Nephron progenitor cell (in vitro differentiated cells): ENCODE measurements around the gene PAPOLB.
A peak's percentile ranks its signal among the peaks of the same experiment; 100 is the strongest.

Experiments used
- DNase-seq: peaks from one replicate; pipeline ENCODE4 v3.0.0; 2021
- H3K27ac Mint-ChIP-seq: 2 replicates; pipeline ENCODE4 v1.8.0; 2021; ENCODE audit warnings: mild to moderate bottlenecking, moderate library complexity, mixed read lengths
- H3K27me3 Mint-ChIP-seq: 2 replicates; pipeline ENCODE4 v1.8.0; 2021; ENCODE audit warnings: mild to moderate bottlenecking, low read depth, mixed read lengths; ENCODE audit not compliant: poor library complexity
- H3K36me3 Mint-ChIP-seq: 2 replicates; pipeline ENCODE4 v1.8.0; 2021; ENCODE audit warnings: low read depth, mixed read lengths
- H3K4me1 Mint-ChIP-seq: 2 replicates; pipeline ENCODE4 v1.8.0; 2021; ENCODE audit warnings: mixed read lengths
- H3K4me3 Mint-ChIP-seq: 2 replicates; pipeline ENCODE4 v1.8.0; 2021; ENCODE audit warnings: mild to moderate bottlenecking, moderate library complexity, mixed read lengths
- H3K9me3 Mint-ChIP-seq: 2 replicates; pipeline ENCODE4 v1.8.0; 2021; ENCODE audit warnings: mild to moderate bottlenecking, moderate library complexity, mixed read lengths
- CTCF ChIP-seq: fragments of 200-600 bp; sonication (generic); IDR thresholded peaks from 2 replicates; pipeline ENCODE4 v1.5.0; 2021; ENCODE audit warnings: antibody characterized with exemption

PAPOLB gene

GRCh38 chr7:4861673-4862072 is at the start of gene PAPOLB:
TSS of gene PAPOLB (minus strand) at chr7:4862030. CDS start at chr7:4861810, 220 bp downstream.
- peaks cover 7% of the 10 kb centered on the region for H3K4me1 Mint-ChIP-seq
- DNase-seq, result no peak
- peaks cover 35% of the 10 kb centered on the region for H3K9me3 Mint-ChIP-seq
- H3K27me3 Mint-ChIP-seq, result peaks cover 16% of the 10 kb centered on the region
- no peak within 1 kb of the TSS for H3K4me3 Mint-ChIP-seq
- no peak for TF ChIP-seq CTCF
- H3K36me3 Mint-ChIP-seq, result peaks cover 26% of the 10 kb centered on the region
- no peak within 1 kb of the TSS for H3K27ac Mint-ChIP-seq

DNA sequence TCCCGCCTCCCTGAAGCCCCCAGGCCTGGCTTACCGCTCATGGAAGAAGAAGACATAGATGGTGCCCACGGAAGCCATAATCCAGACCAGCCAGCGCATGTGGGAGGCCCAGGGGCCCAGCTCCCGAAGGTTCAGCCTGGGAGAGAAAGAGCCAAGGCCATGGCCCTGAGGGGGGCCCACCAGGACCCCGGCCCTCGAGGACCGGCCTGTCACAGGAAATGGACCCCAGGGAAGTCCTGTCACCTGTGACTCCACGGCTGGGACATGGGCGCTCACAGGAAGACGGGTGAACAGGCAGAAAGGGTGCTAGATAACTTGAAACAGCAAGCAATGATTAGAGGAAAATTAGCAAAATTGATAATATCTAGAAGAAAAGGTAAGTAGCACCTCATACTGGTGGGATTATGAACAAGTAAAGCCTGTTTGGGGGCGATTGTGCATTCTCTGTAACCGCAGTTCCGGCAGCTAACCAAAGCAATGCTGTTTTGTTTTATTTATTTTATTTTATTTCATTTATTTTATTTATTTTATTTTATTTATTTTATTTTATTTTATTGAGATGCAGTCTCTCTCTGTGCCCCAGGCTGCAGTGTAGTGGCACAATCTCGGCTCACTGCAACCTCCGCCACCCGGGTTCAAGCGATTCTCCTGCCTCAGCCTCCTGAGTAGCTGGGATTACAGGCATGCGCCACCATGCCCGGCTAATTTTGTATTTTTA is 49.4 kb upstream of the PAPOLB start:
- H3K27me3 Mint-ChIP-seq, result peaks cover 35% of the 10 kb centered on the region

DNA sequence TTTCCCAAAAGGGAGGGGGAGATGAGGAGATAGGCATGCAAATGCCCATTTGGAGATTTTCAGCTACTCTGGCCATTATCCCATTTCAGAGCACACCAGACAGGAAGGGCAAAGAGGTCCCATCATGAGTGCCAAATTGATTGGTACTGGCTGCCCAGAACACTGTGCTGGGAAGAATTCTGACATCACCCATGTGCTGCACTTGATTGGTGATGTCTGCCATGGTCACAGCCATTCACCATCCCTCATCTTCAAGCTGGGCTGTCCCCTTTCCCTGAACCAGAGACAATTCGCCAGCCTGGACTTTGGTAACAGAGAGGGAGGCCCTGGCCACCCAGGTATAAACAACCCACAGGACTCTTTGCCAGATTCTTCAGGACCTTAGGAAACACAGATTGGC is 44.9 kb upstream of the PAPOLB start:
- Mint-ChIP-seq H3K27me3 (peaks cover 67% of the 10 kb centered on the region), H3K36me3 (no peaks in the 10 kb centered on the region), H3K4me3 (no peak overlapping the region), H3K9me3 (no peaks in the 10 kb centered on the region), H3K4me1 (no peaks in the 10 kb centered on the region), H3K27ac (no peak overlapping the region)
- DNase-seq, result no peak
- TF ChIP-seq CTCF, result no peak

More for the DNA sequence above, 49.4 kb upstream of the PAPOLB start:
- DNase-seq, result no peak
- Mint-ChIP-seq H3K27ac (peak overlapping the region; percentile 64), H3K4me1 (no peaks in the 10 kb centered on the region), H3K36me3 (no peaks in the 10 kb centered on the region), H3K9me3 (no peaks in the 10 kb centered on the region), H3K4me3 (no peak overlapping the region)
- no peak for TF ChIP-seq CTCF

DNA sequence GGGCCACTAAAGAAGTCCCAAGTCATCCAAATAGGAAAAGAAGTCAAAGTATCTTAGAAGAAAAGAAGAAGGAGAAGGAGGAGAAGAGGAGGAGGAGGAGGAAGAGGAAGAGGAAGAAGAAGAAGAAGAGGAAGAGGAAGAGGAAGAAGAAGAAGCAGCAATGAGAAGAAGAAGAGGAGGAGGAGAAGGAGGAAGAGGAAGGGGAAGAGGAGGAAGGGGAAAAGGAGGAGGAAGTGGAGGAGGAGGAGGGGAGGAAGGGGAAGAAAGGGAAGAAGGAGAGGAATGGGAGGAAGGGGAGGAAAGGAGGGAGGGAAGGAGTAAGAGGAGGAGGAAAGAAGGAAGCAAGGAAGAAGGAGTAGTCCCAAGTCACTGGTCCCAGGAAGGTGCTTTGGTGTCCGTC is 43.3 kb upstream of the PAPOLB start:
- no peak for TF ChIP-seq CTCF
- no peaks in the 10 kb centered on the region for H3K4me1 Mint-ChIP-seq
- H3K9me3 Mint-ChIP-seq, result no peaks in the 10 kb centered on the region
- DNase-seq, result no peak
- H3K27me3 Mint-ChIP-seq, result peaks cover 73% of the 10 kb centered on the region
- H3K36me3 Mint-ChIP-seq, result no peaks in the 10 kb centered on the region
- H3K4me3 Mint-ChIP-seq, result no peak overlapping the region
- no peak overlapping the region for H3K27ac Mint-ChIP-seq

DNA sequence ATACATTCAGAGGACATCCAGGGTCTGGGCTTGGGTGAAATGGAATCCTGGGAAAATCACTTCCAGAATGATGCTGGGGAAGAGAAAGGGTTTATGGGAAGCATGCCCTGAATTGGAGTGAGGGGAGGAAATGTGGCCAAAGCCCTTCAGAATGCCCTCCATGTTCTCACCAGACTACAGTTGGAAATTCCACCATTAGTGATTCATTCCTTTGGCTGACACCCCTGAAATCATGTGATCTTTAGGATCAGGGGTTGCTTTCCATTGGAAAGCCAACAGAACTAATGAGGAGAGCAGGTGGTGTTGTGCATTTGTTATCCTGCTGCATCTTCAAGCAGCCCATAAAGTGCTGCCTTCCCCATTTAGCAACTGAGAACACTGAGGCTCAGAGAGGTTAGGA is 42.5 kb upstream of the PAPOLB start:
- H3K4me1 Mint-ChIP-seq, result no peaks in the 10 kb centered on the region
- no peak overlapping the region for H3K4me3 Mint-ChIP-seq
- H3K27me3 Mint-ChIP-seq, result peaks cover 68% of the 10 kb centered on the region
- no peak for DNase-seq
- no peak for TF ChIP-seq CTCF
- no peak overlapping the region for H3K27ac Mint-ChIP-seq
- no peaks in the 10 kb centered on the region for H3K9me3 Mint-ChIP-seq
- no peaks in the 10 kb centered on the region for H3K36me3 Mint-ChIP-seq

DNA sequence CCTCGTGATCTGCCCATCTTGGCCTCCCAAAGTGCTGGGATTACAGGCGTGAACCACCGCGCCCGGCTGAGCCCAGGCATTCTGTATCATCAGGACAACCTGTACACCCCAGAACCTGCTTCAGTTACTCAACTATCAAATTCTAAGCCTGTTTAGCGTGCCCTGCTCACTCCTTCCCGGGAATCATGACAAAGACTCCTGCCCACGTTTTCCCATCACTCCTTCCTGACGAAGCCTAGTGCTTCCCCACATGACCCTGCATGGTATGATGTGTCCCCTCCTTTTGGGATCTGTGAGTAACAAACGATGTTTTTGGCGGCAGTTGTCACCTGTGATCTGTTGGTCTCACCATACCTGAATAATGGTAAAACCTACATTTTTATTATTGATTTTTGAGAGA is 33.9 kb upstream of the PAPOLB start:
- TF ChIP-seq CTCF, result no peak
- DNase-seq, result no peak
- Mint-ChIP-seq H3K4me1 (no peaks in the 10 kb centered on the region), H3K36me3 (no peaks in the 10 kb centered on the region), H3K4me3 (no peak overlapping the region), H3K9me3 (peaks cover 19% of the 10 kb centered on the region), H3K27me3 (peaks cover 24% of the 10 kb centered on the region), H3K27ac (no peak overlapping the region)
